ENCODE results near the gene UNC79.

DNA sequence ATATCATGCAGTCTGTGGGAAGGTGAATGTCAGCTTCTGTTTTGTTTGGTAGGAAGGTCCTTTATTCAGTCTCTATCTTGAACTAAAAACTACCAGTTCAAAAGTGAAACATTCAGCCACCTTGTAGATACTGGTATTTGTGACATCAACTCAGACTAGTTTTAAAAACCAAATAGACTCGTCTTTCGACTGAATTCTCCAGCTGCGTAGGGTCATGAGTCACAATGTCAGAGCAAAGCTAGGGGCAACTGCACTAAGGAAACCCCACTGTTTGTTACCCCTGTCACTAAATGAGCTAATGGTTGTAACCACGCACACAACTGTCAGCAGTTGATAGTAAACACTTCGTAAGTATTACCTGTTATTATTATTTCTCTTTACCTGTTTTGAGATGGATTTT, 212.9 kb downstream of the UNC79 start:
- no peak for TF ChIP-seq EP300 (IDR thresholded peaks at IDR 0.05; ENCODE audit: low read depth)
- TF ChIP-seq CTCF (IDR thresholded peaks at IDR 0.05): no peak
- TF ChIP-seq POLR2A (IDR thresholded peaks at IDR 0.05): no peak
- TF ChIP-seq POLR2AphosphoS5 (IDR thresholded peaks at IDR 0.05): no peak

Measured in transverse colon (tissue), 4 donors.